HG03280 (cell line): ENCODE measurements around the gene PAM16.

Experiments used
- ATAC-seq: cut with Tn5 transposase; IDR thresholded peaks from one replicate; pipeline ENCODE4 v1.9.1; 2021; ENCODE audit warnings: mild to moderate bottlenecking, moderate library complexity; ENCODE audit not compliant: unreplicated experiment

PAM16 gene

GRCh38 chr16:4384509-4384942, 33.4 kb upstream of the PAM16 start:
- ATAC-seq, result no peak

- ATAC-seq, result no peak
Measured at GRCh38 chr16:4383591-4384444, 32.7 kb upstream of the PAM16 start.

- no peak for ATAC-seq
Measured at GRCh38 chr16:4382795-4383357, 31.8 kb upstream of the PAM16 start.

GRCh38 chr16:4381935-4382794, 31.0 kb upstream of the PAM16 start:
- ATAC-seq, result no peak

GRCh38 chr16:4381072-4381934, 30.2 kb upstream of the PAM16 start:
- ATAC-seq, result no peak

GRCh38 chr16:4380119-4381063, 29.3 kb upstream of the PAM16 start:
- no peak for ATAC-seq

GRCh38 chr16:4378999-4379690, 28.0 kb upstream of the PAM16 start:
- no peak for ATAC-seq

- no peak for ATAC-seq
Measured at GRCh38 chr16:4378161-4378666, 27.1 kb upstream of the PAM16 start.

- ATAC-seq, result no peak
Measured at GRCh38 chr16:4377573-4378154, 26.5 kb upstream of the PAM16 start.

GRCh38 chr16:4376893-4377572, 25.9 kb upstream of the PAM16 start:
- ATAC-seq, result no peak

GRCh38 chr16:4376126-4376892, 25.2 kb upstream of the PAM16 start:
- ATAC-seq, result no peak

GRCh38 chr16:4375717-4376116, 24.6 kb upstream of the PAM16 start:
- ATAC-seq, result no peak

- ATAC-seq, result no peak
Measured at GRCh38 chr16:4373909-4374742, 23.0 kb upstream of the PAM16 start.

GRCh38 chr16:4373356-4373908, 22.3 kb upstream of the PAM16 start:
- no peak for ATAC-seq

- ATAC-seq, result no peak
Measured at GRCh38 chr16:4372578-4373355, 21.6 kb upstream of the PAM16 start.
